GM13977 (cell line): ENCODE measurements around the gene MESD.

Experiments used
- DNase-seq: peaks from one replicate; pipeline ENCODE4 v3.0.0; 2012; ENCODE audit warnings: low spot score
- CTCF ChIP-seq: IDR thresholded peaks from 2 replicates; pipeline ENCODE4 v1.5.1; 2012; ENCODE audit warnings: mild to moderate bottlenecking, control low read depth; ENCODE audit not compliant: insufficient read depth; ENCODE audit errors: extremely low read depth, missing control alignments
- in situ Hi-C: fragments of 300-500 bp; cut with MboI; formaldehyde crosslinking; loops from one replicate; pipeline ENCODE4 v1.12.0; 2022; ENCODE audit warnings: low sequenced_read_pairs, low pct_unique_long_range_greater_than_20kb, mixed read lengths, inconsistent platforms; ENCODE audit not compliant: unreplicated experiment

Gene MESD

GRCh38 chr15:81008312-81008711 lies 18.7 kb upstream of the MESD start:
- in situ Hi-C loops = no loop called here
- TF ChIP-seq CTCF = no peak
- DNase-seq = no peak

DNA sequence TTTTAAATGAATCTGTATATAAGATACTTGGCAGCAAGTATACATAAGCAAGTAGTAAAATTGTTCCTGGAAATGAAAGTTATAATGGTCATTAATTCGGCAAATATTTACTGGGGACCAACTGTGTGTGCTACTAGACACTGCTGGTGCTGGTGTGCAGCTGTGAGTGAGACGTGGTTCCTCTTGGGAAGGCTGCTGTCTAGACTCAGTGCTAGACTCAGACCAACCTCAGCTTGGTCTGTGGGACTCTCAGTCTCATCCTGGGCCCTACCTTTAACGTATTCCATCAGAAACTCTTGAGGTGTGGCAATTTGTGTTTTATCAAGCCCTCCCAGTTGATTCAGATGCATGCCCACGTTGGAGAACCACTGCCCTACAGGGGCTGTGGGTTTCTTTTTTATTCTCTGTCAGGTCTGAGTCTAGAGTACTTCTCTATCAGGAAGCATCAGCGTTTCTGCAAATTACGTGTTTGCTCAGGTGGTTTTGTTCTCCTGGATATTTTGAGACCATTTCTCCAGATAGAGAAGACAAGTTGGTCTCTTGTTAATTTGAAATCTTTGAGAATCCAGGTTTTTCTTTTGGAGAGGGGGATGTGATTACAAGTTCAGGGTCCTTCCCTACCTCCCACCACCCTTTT lies 17.9 kb upstream of the MESD start:
- no peak for DNase-seq
- no peak for TF ChIP-seq CTCF
- in situ Hi-C loops = no loop called here

DNA sequence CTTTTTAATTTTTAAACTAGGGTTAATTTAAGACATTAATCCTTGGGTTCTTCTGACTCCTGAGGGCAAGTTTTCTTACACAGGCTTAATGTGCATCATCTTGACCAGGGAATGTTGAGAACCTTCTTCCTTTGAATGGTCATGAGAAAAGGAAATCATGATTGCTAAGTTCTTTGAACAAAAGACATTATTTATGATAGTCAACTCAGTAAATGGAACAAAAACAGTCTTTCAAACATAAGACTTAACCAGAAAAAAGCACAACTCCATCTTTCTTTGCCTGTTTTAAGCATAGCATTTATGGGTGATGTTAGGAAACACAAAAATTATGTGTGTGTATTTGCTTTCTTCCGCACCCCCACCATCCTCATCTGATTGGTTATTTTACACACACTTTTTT lies 16.5 kb upstream of the MESD start:
- DNase-seq = no peak
- in situ Hi-C loops = no loop called here
- TF ChIP-seq CTCF = no peak

- in situ Hi-C loops = no loop called here
- TF ChIP-seq CTCF = no peak
- no peak for DNase-seq
Measured at GRCh38 chr15:81003097-81003350, 13.4 kb upstream of the MESD start.

GRCh38 chr15:81002331-81003096 lies 12.9 kb upstream of the MESD start:
- in situ Hi-C loops = no loop called here
- no peak for TF ChIP-seq CTCF
- no peak for DNase-seq

GRCh38 chr15:81002009-81002330 lies 12.4 kb upstream of the MESD start:
- TF ChIP-seq CTCF = no peak
- in situ Hi-C loops = no loop called here

More at GRCh38 chr15:81002009-81002330, 12.4 kb upstream of the MESD start:
- no peak for DNase-seq
